Smooth muscle cell of the pulmonary artery (primary cell): ENCODE results near the gene GPBP1. TPM values are rescaled to one million over a fixed set of nuclear protein-coding genes. Genes with fewer than 3 reads are reported as not detected.

Experiments
- total RNA-seq: library from RNA; depleted of rRNA; stranded (reverse); fragments of >200 nt; gene quantifications from 2 replicates; pipeline ENCODE4 v1.2.3, GENCODE V29; 2014

The GPBP1 gene
- 39.8 and 52.9 TPM in 2 replicates for total RNA-seq

GRCh38 chr5:57173319-57174127, at the start of gene GPBP1:
Gene GPBP1, plus strand, starts transcription at chr5:57174059. Its CDS starts 40,072 bp downstream, at chr5:57214131.

Other genes starting within 250 kb of the GPBP1 start
- gene MIER3, start 221.9 kb upstream of the GPBP1 start, total RNA-seq: 11.5 and 14.3 TPM in 2 replicates